B cell (primary cell): ENCODE results near the gene P3R3URF. TPM values are rescaled to one million over a fixed set of nuclear protein-coding genes. Genes with fewer than 3 reads are reported as not detected.

Experiments used
- ATAC-seq: fragments of 200-7000 bp; cut with Tn5 transposase; one replicate; pipeline ENCODE4 v1.10.0; 2021; ENCODE audit warnings: low read depth, mild to moderate bottlenecking, moderate number of reproducible peaks, moderate library complexity
- CTCF ChIA-PET: fragments of 350-600 bp; sonication (Branson Sonifier 250); formaldehyde crosslinking; loops from one replicate; lab custom pipeline; 2021; ENCODE audit warnings: antibody characterized with exemption, inconsistent platforms; lab: Charles Lee
- POLR2A ChIA-PET: fragments of 350-600 bp; sonication (Branson Sonifier 250); formaldehyde crosslinking; loops from one replicate; lab custom pipeline; 2021; ENCODE audit warnings: antibody characterized with exemption; lab: Charles Lee
- DNase-seq: peaks from one replicate; pipeline ENCODE4 v3.0.0; 2013
- H2AFZ ChIP-seq: 2 replicates; pipeline ENCODE4 v1.6.1; 2012; ENCODE audit warnings: mild to moderate bottlenecking, low read depth, low read length; ENCODE audit not compliant: insufficient read depth, poor library complexity, severe bottlenecking
- H3K27ac ChIP-seq, 2 donors: 1 replicate in 1 of 2; 2 replicates in 1 of 2; pipeline ENCODE4 v1.5.1; 2012 to 2013; ENCODE audit warnings: low read length in 2 of 2, mild to moderate bottlenecking in 2 of 2, moderate library complexity in 1 of 2
- H3K27me3 ChIP-seq, 4 experiments: fragments of 200-600 bp in 1 of 4; sonication (generic) in 1 of 4; replicated peaks in 1 of 4; 1 replicate in 2 of 4; 2 replicates in 2 of 4; pipeline versions ENCODE4 v1.6.1 to v1.7.0; 2013 to 2016; ENCODE audit warnings: low read length in 3 of 4, mild to moderate bottlenecking in 2 of 4, mixed read lengths in 1 of 4, moderate library complexity in 1 of 4; ENCODE audit not compliant: insufficient read depth in 4 of 4, control insufficient read depth in 3 of 4; ENCODE audit errors: control extremely low read depth in 1 of 4
- H3K36me3 ChIP-seq, 2 experiments: replicated peaks in 1 of 2; 1 replicate in 1 of 2; 2 replicates in 1 of 2; pipeline versions ENCODE4 v1.6.1 to v1.7.1; 2013; ENCODE audit warnings: low read length in 1 of 2; ENCODE audit not compliant: insufficient read depth in 2 of 2, control insufficient read depth in 1 of 2; ENCODE audit errors: control extremely low read depth in 1 of 2, extremely low read depth in 1 of 2
- H3K4me1 ChIP-seq, 2 donors: fragments of 200-600 bp in 1 of 2; sonication (generic) in 1 of 2; 1 replicate in 1 of 2; 2 replicates in 1 of 2; pipeline versions ENCODE4 v1.5.1 to v1.6.1; 2013 to 2017; ENCODE audit warnings: low read length in 2 of 2; ENCODE audit not compliant: control insufficient read depth in 2 of 2, insufficient read depth in 2 of 2
- H3K4me2 ChIP-seq: replicated peaks from 2 replicates; pipeline ENCODE3; 2012; ENCODE audit warnings: mild to moderate bottlenecking, low read depth, low read length; ENCODE audit not compliant: poor library complexity, severe bottlenecking
- H3K4me3 ChIP-seq, 5 experiments: fragments of 200-600 bp in 1 of 5; sonication (generic) in 1 of 5; 1 replicate in 3 of 5; 2 replicates in 2 of 5; pipeline versions ENCODE4 v1.5.1 to v1.7.0; 2011 to 2016; ENCODE audit warnings: low read length in 4 of 5, mild to moderate bottlenecking in 4 of 5, low read depth in 2 of 5, control low read depth in 1 of 5, moderate library complexity in 1 of 5; ENCODE audit not compliant: insufficient read depth in 1 of 5; ENCODE audit errors: control extremely low read depth in 1 of 5, extremely low read depth in 1 of 5
- H3K79me2 ChIP-seq: fragments of 200-600 bp; sonication (generic); one replicate; pipeline ENCODE4 v1.6.0; 2016; ENCODE audit warnings: low read length; ENCODE audit not compliant: control insufficient read depth, insufficient read depth
- H3K9ac ChIP-seq: fragments of 200-600 bp; sonication (generic); 2 replicates; pipeline ENCODE4 v1.6.1; 2017; ENCODE audit warnings: mild to moderate bottlenecking, low read length, moderate library complexity
- H3K9me3 ChIP-seq, 3 donors: one replicate each; pipeline versions ENCODE4 v1.6.1 to v1.7.1; 2013; ENCODE audit warnings: low read length in 2 of 3; ENCODE audit not compliant: control insufficient read depth in 2 of 3, insufficient read depth in 1 of 3; ENCODE audit errors: control extremely low read depth in 1 of 3
- H4K20me1 ChIP-seq: 2 replicates; pipeline ENCODE4 v1.6.0; 2012; ENCODE audit warnings: mild to moderate bottlenecking, low read length; ENCODE audit not compliant: insufficient read depth, control insufficient read depth, poor library complexity, severe bottlenecking
- H3K27ac Mint-ChIP-seq: one replicate; pipeline ENCODE4 v1.8.0; 2021; ENCODE audit warnings: mixed read lengths
- H3K27me3 Mint-ChIP-seq: one replicate; pipeline ENCODE4 v1.8.0; 2021; ENCODE audit warnings: mixed read lengths
- H3K4me1 Mint-ChIP-seq: one replicate; pipeline ENCODE4 v1.8.0; 2021; ENCODE audit warnings: mixed read lengths
- H3K4me3 Mint-ChIP-seq: one replicate; pipeline ENCODE4 v1.8.0; 2021; ENCODE audit warnings: mixed read lengths
- H3K9me3 Mint-ChIP-seq: one replicate; pipeline ENCODE4 v1.8.0; 2022; ENCODE audit warnings: mixed read lengths; ENCODE audit not compliant: insufficient read depth
- CTCF ChIP-seq: fragments of 200-600 bp; IDR thresholded peaks from one replicate; pipeline ENCODE4 v1.8.0; 2022; ENCODE audit warnings: antibody characterized with exemption, mild to moderate bottlenecking
- EZH2 ChIP-seq: IDR thresholded peaks from 2 replicates; pipeline ENCODE4 v1.6.1; 2012; ENCODE audit warnings: borderline replicate concordance, low read depth, mild to moderate bottlenecking, moderate library complexity, low read length; ENCODE audit not compliant: insufficient read depth, poor library complexity, severe bottlenecking
- WGBS: methylation state at CpG from one replicate; pipeline ENCODE4 v1.1.5; 2013; ENCODE audit warnings: missing lambda C conversion rate; ENCODE audit not compliant: insufficient coverage; 5-methylcytosine and 5-hydroxymethylcytosine counted together
- intact Hi-C: fragments of 100-400 bp; cut with micrococcal nuclease; formaldehyde crosslinking; loops from one replicate; pipeline ENCODE4 v1.10.0; 2022
- polyA plus RNA-seq: library from polyadenylated mRNA; depleted of rRNA; stranded (reverse); fragments of >200 nt; gene quantifications from 2 replicates; pipeline ENCODE4 v1.2.3, GENCODE V29; 2012
- total RNA-seq, 2 donors: library from RNA; stranded (reverse); fragments of 120-200 nt in 1 of 2; gene quantifications; 1 replicate in 1 of 2; 2 replicates in 1 of 2; pipeline versions ENCODE4 v1.2.3 to v1.2.4, GENCODE V29; 2013 to 2022

P3R3URF gene
- total and polyA plus RNA-seq, 2 donors (not counting 1 experiment from before 2014, with no cell fraction given) = not detected

- Histone ChIP-seq H2AFZ (peak overlapping the region; percentile 88), H3K79me2 (no peaks in the 10 kb centered on the region), H3K27me3 (peaks cover 0 to 39% (median 22%) of the 10 kb centered on the region in 4 experiments), H3K9ac (peak overlapping the region; percentile 72), H3K4me3 (peak overlapping the region; percentile 73 to 92 (median 77)), H3K4me2 (peak overlapping the region; percentile 78), H3K4me1 (peaks cover 17 to 20% of the 10 kb centered on the region in 2 donors), H3K27ac (no peak overlapping the region), H3K36me3 (no peaks in the 10 kb centered on the region), H4K20me1 (no peaks in the 10 kb centered on the region), H3K9me3 (peaks cover 0 to 2% (median 0%) of the 10 kb centered on the region in 3 donors)
- Mint-ChIP-seq H3K4me1 (peaks cover 23% of the 10 kb centered on the region), H3K27me3 (peaks cover 51% of the 10 kb centered on the region), H3K9me3 (no peaks in the 10 kb centered on the region), H3K4me3 (peak overlapping the region; percentile 94), H3K27ac (peak overlapping the region; percentile 53)
- TF ChIP-seq CTCF (no peak), EZH2 (peak; percentile 89)
- ATAC-seq (no peak), DNase-seq (peak; percentile 58)
- POLR2A ChIA-PET = interaction anchor here (0.6 to 0.9 kb wide), 3 partner anchors 35 to 659 kb away, joined by 3 to 4 read pairs (median 3); no protein-coding TSS in a partner anchor
- intact Hi-C loops = loop anchor here (2.0 to 5.0 kb wide), 2 partner anchors 115 to 170 kb away; partner anchors contain the start of genes LRRC41, RAD54L and UQCRH
- under 1% methylated on average over 16 of the region's 38 CpGs for WGBS
- CTCF ChIA-PET = interaction anchor here (1.0 to 2.5 kb wide), 2 partner anchors 92 to 96 kb away, joined by 3 to 9 read pairs; no protein-coding TSS in a partner anchor
Measured at GRCh38 chr1:46131712-46132528, 44.4 kb downstream of the P3R3URF start.
